Measurements from ENCODE around the gene CLSTN2. TPM values are rescaled to one million over a fixed set of nuclear protein-coding genes. Genes with fewer than 3 reads are reported as not detected.
A peak's percentile ranks its signal among the peaks of the same experiment; 100 is the strongest.

CLSTN2 gene
- total and polyA plus RNA-seq, 5 experiments from 2014 or later = not detected

- no peak for ATAC-seq
- Mint-ChIP-seq H3K27ac (no peak overlapping the region), H3K4me1 (no peaks in the 10 kb centered on the region)
These were observed 357.7 kb downstream of the CLSTN2 start for GRCh38 chr3:140292684-140293083.

GRCh38 chr3:140294058-140294457, 359.1 kb downstream of the CLSTN2 start:
- H3K36me3 Mint-ChIP-seq = no peaks in the 10 kb centered on the region

More at GRCh38 chr3:140292684-140293083, 357.7 kb downstream of the CLSTN2 start:
- Mint-ChIP-seq H3K36me3 (no peaks in the 10 kb centered on the region), H3K27me3 (peaks cover 2 to 31% (median 10%) of the 10 kb centered on the region in 5 donors), H3K4me3 (no peak overlapping the region), H3K9me3 (peaks cover 0 to 14% (median 0%) of the 10 kb centered on the region in 9 donors)
- DNase-seq = no peak
- POLR2A ChIA-PET = no interaction called here

GRCh38 chr3:140296796-140297352, 361.9 kb downstream of the CLSTN2 start:
- peaks cover 0 to 8% (median 0%) of the 10 kb centered on the region in 9 donors for H3K9me3 Mint-ChIP-seq
- no peaks in the 10 kb centered on the region for H3K36me3 Mint-ChIP-seq
- no peak overlapping the region for H3K4me3 Mint-ChIP-seq
- H3K27ac Mint-ChIP-seq = no peak overlapping the region
- ATAC-seq = no peak
- peaks cover 0 to 28% (median 8%) of the 10 kb centered on the region in 5 donors for H3K27me3 Mint-ChIP-seq
- POLR2A ChIA-PET = no interaction called here
- H3K4me1 Mint-ChIP-seq = no peaks in the 10 kb centered on the region
- DNase-seq = no peak

More at GRCh38 chr3:140294058-140294457, 359.1 kb downstream of the CLSTN2 start:
- peaks cover 0 to 27% (median 11%) of the 10 kb centered on the region in 5 donors for H3K27me3 Mint-ChIP-seq
- H3K4me1 Mint-ChIP-seq = no peaks in the 10 kb centered on the region
- DNase-seq (no peak), ATAC-seq (no peak)
- POLR2A ChIA-PET = no interaction called here
- no peak overlapping the region for H3K4me3 Mint-ChIP-seq
- peaks cover 0 to 14% (median 0%) of the 10 kb centered on the region in 9 donors for H3K9me3 Mint-ChIP-seq
- H3K27ac Mint-ChIP-seq = no peak overlapping the region

GRCh38 chr3:140298043-140298442, 363.1 kb downstream of the CLSTN2 start:
- Mint-ChIP-seq H3K4me3 (no peak overlapping the region), H3K27ac (no peak overlapping the region), H3K36me3 (no peaks in the 10 kb centered on the region), H3K9me3 (no peaks in the 10 kb centered on the region), H3K4me1 (no peaks in the 10 kb centered on the region), H3K27me3 (peaks cover 0 to 20% (median 3%) of the 10 kb centered on the region in 5 donors)
- POLR2A ChIA-PET = no interaction called here
- DNase-seq (no peak), ATAC-seq (no peak)

GRCh38 chr3:140298569-140299070, 363.6 kb downstream of the CLSTN2 start:
- Mint-ChIP-seq H3K4me1 (no peaks in the 10 kb centered on the region), H3K4me3 (no peak overlapping the region), H3K36me3 (no peaks in the 10 kb centered on the region), H3K27ac (peak overlapping the region in 1 of 10 donors; percentile 11), H3K27me3 (peaks cover 0 to 20% (median 3%) of the 10 kb centered on the region in 5 donors), H3K9me3 (no peaks in the 10 kb centered on the region)
- ATAC-seq (no peak), DNase-seq (no peak)
- POLR2A ChIA-PET = no interaction called here

- peaks cover 0 to 35% (median 5%) of the 10 kb centered on the region in 5 donors for H3K27me3 Mint-ChIP-seq
- no peak overlapping the region for H3K27ac Mint-ChIP-seq
- no peaks in the 10 kb centered on the region for H3K9me3 Mint-ChIP-seq
- no peak for ATAC-seq
- no peaks in the 10 kb centered on the region for H3K36me3 Mint-ChIP-seq
- DNase-seq = no peak
- no peak overlapping the region for H3K4me3 Mint-ChIP-seq
- H3K4me1 Mint-ChIP-seq = no peaks in the 10 kb centered on the region
- POLR2A ChIA-PET = no interaction called here
These were observed 368.9 kb downstream of the CLSTN2 start for GRCh38 chr3:140303875-140304274.

- no peak for ATAC-seq
- DNase-seq = no peak
- POLR2A ChIA-PET = no interaction called here
- Mint-ChIP-seq H3K27ac (no peak overlapping the region), H3K27me3 (peaks cover 0 to 30% (median 10%) of the 10 kb centered on the region in 5 donors), H3K9me3 (no peaks in the 10 kb centered on the region), H3K4me1 (no peaks in the 10 kb centered on the region), H3K4me3 (no peak overlapping the region), H3K36me3 (no peaks in the 10 kb centered on the region)
These were observed 373.6 kb downstream of the CLSTN2 start for GRCh38 chr3:140308535-140308934.

GRCh38 chr3:140311428-140311827, 376.4 kb downstream of the CLSTN2 start:
- no peaks in the 10 kb centered on the region for H3K4me1 Mint-ChIP-seq
- H3K27ac Mint-ChIP-seq = no peak overlapping the region
- H3K9me3 Mint-ChIP-seq = no peaks in the 10 kb centered on the region
- H3K36me3 Mint-ChIP-seq = no peaks in the 10 kb centered on the region
- DNase-seq = no peak
- POLR2A ChIA-PET = no interaction called here
- no peak overlapping the region for H3K4me3 Mint-ChIP-seq
- ATAC-seq = no peak
- H3K27me3 Mint-ChIP-seq = peaks cover 2 to 25% (median 7%) of the 10 kb centered on the region in 5 donors

GRCh38 chr3:140315955-140316354, 381.0 kb downstream of the CLSTN2 start:
- Mint-ChIP-seq H3K27me3 (peaks cover 2 to 27% (median 6%) of the 10 kb centered on the region in 5 donors), H3K4me1 (no peaks in the 10 kb centered on the region), H3K36me3 (no peaks in the 10 kb centered on the region), H3K27ac (no peak overlapping the region), H3K4me3 (no peak overlapping the region), H3K9me3 (no peaks in the 10 kb centered on the region)
- POLR2A ChIA-PET = no interaction called here
- no peak for ATAC-seq
- DNase-seq = no peak

GRCh38 chr3:140316466-140316865, 381.5 kb downstream of the CLSTN2 start:
- H3K4me1 Mint-ChIP-seq = no peaks in the 10 kb centered on the region
- no peak overlapping the region for H3K4me3 Mint-ChIP-seq
- no peaks in the 10 kb centered on the region for H3K9me3 Mint-ChIP-seq

GRCh38 chr3:140316868-140317400, 381.9 kb downstream of the CLSTN2 start:
- DNase-seq (no peak), ATAC-seq (no peak)
- peaks cover 2 to 37% (median 7%) of the 10 kb centered on the region in 5 donors for H3K27me3 Mint-ChIP-seq
- H3K36me3 Mint-ChIP-seq = no peaks in the 10 kb centered on the region
- H3K4me1 Mint-ChIP-seq = no peaks in the 10 kb centered on the region
- no peak overlapping the region for H3K27ac Mint-ChIP-seq
- no peak overlapping the region for H3K4me3 Mint-ChIP-seq
- POLR2A ChIA-PET = no interaction called here
- no peaks in the 10 kb centered on the region for H3K9me3 Mint-ChIP-seq

More at GRCh38 chr3:140316466-140316865, 381.5 kb downstream of the CLSTN2 start:
- DNase-seq (no peak), ATAC-seq (no peak)
- H3K27me3 Mint-ChIP-seq = peaks cover 2 to 32% (median 7%) of the 10 kb centered on the region in 5 donors
- H3K36me3 Mint-ChIP-seq = no peaks in the 10 kb centered on the region
- H3K27ac Mint-ChIP-seq = no peak overlapping the region
- POLR2A ChIA-PET = no interaction called here

- H3K9me3 Mint-ChIP-seq = no peaks in the 10 kb centered on the region
- no peak overlapping the region for H3K4me3 Mint-ChIP-seq
- no peak overlapping the region for H3K27ac Mint-ChIP-seq
- H3K36me3 Mint-ChIP-seq = no peaks in the 10 kb centered on the region
- peaks cover 2 to 34% (median 10%) of the 10 kb centered on the region in 5 donors for H3K27me3 Mint-ChIP-seq
- ATAC-seq (no peak), DNase-seq (no peak)
- H3K4me1 Mint-ChIP-seq = no peaks in the 10 kb centered on the region
- POLR2A ChIA-PET = no interaction called here
These were observed 384.8 kb downstream of the CLSTN2 start for GRCh38 chr3:140319739-140320138.

GRCh38 chr3:140323561-140323960, 388.6 kb downstream of the CLSTN2 start:
- DNase-seq (no peak), ATAC-seq (no peak)
- no peak overlapping the region for H3K4me3 Mint-ChIP-seq
- peaks cover 0 to 23% (median 10%) of the 10 kb centered on the region in 5 donors for H3K27me3 Mint-ChIP-seq
- no peaks in the 10 kb centered on the region for H3K36me3 Mint-ChIP-seq
- no peaks in the 10 kb centered on the region for H3K4me1 Mint-ChIP-seq
- peaks cover 0 to 2% (median 0%) of the 10 kb centered on the region in 9 donors for H3K9me3 Mint-ChIP-seq
- POLR2A ChIA-PET = interaction anchor here (0.6 kb wide), 1 partner anchor 646 kb away, joined by 3 read pairs; the partner anchor contains the start of gene NMNAT3
- H3K27ac Mint-ChIP-seq = no peak overlapping the region
